ENCODE data around the gene DNAH6.
"Not testable (repeated sequence)": the region's sequence is repeated elsewhere in the genome, so short reads cannot be mapped to it uniquely, and the experiment has no call there.

DNAH6 gene

DNA sequence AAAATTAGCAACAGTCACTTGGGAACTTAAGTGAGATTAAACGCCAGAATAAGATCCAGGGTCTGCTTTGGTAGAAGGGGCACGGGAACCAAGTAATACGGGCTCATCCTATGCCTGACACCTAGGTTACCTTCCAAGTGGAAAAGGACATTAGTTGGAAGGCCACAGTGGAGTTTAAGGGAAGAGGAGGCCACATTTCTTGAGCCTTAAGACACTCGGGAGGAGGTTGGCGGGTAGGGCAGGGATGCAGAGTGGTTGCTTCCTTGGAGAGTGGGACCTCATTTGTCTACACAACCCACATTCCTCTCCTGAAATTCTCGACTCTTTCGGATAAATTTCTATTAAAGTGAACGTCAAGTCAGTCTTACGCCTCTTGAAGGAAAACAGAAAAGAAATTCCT, 510 bp upstream of the DNAH6 start:
- no peak for DNase-seq (ENCODE audit: low spot score)

DNA sequence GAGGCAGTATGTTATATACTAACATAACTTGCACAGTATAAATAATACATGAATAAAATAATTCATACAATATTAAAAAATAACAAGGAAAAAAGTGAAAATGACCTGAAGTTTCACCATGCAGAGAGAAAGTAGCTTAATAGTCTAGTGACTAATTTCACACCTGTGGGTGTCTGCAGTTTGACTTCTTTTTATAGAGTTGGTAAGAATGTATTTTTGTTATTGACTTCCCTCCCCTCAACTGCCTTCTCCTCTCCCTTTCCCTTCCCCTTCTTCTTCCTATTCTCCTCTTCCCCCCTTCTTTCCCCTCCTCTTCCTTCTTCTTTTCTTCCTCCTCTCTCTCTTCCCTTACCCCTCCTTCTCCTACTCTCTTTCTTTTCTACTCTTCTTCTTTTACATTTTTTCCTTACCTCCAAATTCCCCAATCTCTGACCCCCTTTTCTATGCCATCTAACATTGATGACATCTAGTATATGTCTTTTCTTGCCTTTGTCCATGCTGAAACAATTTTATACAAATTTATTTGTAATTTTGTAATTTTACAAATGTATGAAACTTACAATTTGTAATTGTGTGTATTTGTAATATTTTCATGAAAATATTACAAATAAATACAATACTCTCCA, 3.1 kb downstream of the DNAH6 start:
- no peak for DNase-seq (ENCODE audit: low spot score)

DNA sequence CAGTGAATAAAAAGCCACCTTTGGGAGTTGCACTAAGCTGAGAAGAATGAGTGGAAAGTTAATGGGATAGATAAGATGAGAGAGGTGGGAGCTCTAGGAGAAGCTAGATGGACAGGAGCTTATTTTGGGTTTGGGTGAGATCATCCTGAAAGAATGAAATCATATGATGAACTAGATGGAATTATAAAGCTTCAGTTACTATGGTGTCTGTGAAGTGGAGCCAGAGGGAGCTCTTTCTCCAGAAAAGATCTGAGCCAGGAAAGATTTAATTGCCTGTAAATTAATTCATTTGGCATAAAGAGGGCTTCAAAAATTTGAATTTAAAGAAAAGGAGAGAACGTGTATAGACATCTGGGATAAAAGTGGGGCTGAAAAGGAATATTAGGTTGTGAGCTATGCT, 10.3 kb downstream of the DNAH6 start:
- DNase-seq (ENCODE audit: low spot score): no peak

DNA sequence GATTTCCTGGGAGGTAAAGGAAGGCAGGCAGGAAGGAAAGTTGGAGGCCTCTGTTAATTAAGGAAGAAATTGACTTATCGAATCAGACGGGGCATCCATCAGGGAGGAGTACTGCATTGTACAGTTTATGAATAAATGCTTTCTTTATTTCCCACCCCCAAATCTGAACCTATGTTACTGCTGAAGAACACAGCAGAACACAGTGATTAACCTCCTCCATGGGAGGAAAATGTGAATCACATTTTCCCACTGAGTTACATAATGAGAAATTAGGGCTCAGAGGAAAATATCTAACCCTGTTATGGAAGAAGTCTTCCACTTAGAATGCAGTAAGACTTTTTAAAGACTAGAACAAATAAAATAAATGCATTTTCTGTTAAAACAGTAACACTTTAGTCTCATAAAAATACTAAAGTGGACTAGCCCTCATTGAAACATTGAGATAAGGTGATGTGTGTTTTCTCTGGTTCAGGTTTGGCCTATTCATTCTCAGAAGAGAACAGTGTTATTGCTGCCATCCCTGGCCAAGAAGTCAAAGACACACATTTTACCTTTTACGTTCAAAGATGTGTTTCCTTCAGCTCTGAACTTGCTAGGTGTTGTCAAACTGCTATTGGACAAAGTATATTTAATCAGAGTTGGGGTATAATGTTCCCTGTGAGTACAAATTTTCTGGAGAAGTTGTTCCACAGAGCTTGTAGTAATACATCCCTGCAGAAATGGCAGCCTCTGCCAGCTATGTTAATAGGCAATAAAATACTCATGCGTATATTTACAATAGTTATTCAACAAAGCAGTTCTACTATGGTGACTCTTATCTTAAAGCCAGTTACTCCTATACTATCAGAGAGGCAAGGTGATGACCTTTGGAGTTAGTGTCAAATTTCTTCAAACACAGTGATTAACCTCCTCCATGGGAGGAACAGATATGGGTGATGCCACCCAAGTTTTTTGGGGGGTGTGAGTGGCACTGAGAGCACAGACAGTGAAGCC, 11.1 kb downstream of the DNAH6 start:
- DNase-seq (ENCODE audit: low spot score): no peak

DNA sequence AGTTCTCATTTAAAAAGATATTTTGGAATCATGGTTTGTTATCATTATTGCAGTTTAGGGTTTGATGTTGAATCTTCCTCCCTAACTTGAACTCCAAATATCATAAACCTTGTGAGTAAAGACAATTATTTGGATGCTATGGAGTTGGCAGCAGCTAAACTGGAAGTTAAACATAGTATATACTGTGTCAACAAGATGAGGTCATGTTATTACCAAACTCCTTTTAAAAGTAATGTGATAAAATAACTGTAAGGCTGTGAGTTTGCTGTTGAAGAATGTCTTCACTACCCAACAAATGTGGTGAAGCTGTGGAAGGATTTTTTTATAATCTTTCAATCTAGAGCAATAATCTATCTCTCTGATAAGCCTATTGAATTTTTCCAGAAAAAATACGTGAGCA, 16.0 kb downstream of the DNAH6 start:
- no peak for DNase-seq (ENCODE audit: low spot score)

DNA sequence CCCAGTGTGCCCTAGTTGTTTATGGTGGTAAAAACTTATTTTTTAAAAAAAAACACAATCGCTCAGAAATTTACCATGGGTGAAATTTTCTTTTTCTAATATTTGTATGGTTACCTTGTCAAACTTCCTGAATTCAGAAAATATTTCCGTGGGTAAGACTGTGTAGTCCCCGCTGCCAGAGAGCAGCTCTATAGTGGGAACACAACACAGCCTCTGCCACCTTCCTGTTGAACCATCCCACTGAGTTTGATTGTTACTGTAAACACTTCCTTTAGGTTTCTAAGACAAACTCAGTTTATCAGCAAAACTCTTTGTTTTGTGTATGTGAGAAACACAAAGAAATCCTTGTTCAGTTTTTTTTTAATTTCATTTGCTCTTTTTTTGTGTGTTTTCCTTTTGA, 17.9 kb downstream of the DNAH6 start:
- DNase-seq (ENCODE audit: low spot score): no peak

DNA sequence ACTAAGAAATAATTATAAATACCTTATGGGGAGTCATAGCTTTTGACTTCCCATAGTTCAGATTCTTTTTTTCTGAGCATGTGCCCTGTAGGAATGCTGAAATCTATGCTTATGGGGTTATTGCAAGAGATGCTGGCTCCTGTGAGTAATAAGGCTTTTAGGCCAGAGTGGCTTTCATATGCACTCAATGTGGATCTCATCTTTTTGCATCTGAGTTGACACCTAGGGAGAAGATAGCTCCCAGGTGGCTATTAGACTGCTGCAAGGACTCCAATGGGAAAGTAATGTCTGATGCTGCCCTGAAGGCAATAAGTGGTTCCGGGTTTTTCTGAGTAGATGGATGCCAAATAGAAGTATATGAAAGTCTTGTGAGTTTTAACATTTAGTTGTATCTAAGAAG, 21.0 kb downstream of the DNAH6 start:
- no peak for DNase-seq (ENCODE audit: low spot score)

DNA sequence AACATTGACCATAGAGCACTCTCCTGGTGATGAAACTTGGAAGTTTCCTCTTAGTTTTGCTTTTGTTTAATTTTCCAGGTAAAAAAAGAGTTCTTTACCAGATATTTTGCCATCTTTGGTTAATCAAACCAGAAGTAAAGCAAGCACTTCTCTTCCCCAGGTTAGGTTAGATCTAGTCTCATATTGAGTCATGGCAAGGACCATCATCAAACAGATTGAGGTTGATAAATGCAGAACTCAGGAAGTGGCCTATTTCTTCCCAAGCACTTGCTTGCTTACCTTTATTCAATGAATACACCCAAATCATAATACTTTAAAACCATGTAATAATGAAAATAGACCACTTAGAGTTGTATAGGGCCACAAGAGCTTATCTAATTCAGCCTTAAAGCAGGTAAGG, 23.4 kb downstream of the DNAH6 start:
- DNase-seq (ENCODE audit: low spot score): peak; percentile 33

DNA sequence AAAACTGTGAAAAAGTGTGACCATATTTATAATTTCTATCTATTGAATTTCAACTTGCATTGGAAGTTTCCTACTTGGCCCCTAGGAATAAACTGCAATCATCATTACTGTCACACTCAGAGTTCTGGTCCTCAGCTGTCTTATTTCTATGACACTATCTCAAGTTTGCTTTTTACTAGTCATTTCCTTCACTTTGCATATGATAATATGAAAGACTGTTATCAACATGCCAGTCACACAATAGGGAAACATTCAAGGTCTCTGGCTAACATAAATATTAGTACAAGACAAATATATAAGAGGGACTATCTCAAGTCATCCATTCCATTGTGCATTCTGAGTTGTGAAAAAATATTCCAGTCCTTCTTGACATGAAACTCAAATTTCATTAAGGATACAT, 28.7 kb downstream of the DNAH6 start:
- no peak for DNase-seq (ENCODE audit: low spot score)

DNA sequence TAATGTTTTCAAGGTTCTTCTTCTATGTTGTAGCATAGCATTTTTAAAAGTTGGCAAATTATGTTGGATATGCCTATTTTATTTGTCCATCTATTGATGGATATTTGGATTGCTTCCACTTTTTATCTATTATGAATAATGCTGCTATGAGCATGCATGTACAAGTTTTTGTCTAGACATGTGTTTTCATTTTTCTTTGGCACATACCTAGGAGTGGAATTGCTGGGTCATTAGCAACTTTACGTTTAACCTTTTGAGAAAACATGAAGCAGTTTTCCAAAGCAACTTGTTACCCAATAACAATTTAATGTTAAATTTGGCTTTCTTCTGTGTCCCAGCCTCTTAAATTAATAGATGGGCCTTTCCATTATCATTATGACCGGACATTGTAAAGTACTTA, 30.3 kb downstream of the DNAH6 start:
- no peak for DNase-seq (ENCODE audit: low spot score)

DNA sequence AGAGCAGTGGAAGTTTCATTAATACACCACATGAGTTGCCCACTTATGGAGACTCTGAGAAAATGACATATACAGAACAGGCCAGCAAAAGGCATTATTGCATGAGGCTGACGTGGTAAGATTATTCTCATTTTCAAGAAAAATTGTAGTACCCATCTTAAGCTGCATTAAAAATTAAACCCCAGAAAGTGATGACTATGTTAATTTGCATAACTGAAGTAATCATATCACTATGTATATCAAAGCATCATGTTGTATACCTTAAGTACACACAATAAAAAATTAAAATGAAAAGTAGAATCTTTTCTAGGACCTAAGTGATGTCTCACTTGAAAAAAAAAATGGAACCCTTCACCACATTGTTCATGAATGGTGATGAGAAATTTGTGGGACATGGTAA, 32.0 kb downstream of the DNAH6 start:
- DNase-seq (ENCODE audit: low spot score): no peak

DNA sequence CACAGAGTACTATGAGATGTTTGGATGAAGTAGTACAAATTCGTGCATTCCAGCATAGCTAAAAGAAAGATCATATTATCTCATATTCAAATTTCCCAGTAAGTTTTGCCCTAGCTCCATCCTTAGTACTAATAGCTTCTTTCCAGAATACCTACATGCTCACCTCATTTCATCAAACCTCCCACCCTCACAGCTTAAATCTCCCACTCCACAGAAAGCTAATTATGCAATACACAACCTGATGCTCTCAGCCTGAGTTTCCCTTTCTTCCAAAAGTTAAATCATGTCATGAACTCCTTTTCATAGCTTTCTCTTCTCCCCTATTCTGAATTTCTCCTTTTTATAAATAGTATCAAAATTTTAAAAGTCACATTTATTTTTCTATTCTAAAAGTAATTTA, 34.6 kb downstream of the DNAH6 start:
- no peak for DNase-seq (ENCODE audit: low spot score)

DNA sequence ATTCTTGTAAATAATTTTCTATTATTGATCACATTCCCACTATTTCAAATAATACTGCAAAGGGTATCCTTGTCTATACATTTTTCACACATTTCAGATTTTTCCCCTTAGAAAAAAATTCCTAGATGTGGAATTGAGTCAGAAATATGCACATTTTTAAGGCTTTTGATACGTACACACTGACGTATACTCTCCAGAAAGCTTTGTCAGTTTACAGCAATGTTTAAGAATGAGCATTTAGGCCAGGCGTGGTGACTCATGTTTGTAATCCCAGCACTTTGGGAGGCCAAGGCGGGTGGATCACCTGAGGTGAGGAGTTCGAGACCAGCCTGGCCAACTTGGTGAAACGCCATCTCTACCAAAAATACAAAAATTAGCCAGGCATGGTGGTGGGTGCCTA, 35.2 kb downstream of the DNAH6 start:
- not testable (repeated sequence) for DNase-seq (ENCODE audit: low spot score)

DNA sequence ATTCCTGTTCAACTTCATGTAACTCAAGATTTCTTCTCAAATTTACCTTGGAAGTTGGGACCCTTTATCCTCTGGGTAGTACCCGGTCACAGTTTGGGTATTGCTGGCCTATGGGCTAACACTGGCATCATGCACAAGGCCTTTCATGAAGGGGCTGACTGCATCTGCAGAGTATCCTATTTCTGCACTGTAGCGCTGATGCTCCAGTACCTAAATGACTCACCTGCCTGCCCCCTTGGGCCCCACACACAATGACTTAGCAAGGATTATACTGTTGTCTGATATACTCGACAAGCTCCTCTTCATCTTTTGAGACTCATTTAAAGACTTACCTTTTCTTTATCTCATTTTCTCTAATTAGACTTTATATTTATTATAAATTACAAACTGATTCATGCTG, 39.9 kb downstream of the DNAH6 start:
- no peak for DNase-seq (ENCODE audit: low spot score)

DNA sequence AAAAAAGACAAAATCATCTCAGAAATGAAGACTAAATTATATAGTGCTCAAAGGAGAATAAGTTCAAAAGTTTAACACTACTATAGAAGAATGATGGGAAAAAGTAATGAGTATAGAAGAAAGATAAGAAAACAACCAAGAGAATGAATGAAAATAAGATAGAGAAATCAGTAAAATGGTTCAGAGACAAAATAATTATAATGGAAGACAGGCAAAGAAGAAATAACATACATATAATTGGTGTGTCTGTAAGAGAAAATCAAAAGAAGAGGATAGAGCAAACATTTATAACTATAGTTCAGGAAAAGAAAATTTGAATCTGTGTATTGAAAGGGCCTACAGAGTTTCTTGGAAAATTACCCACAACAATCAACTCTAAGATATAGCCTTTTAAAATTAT, 43.5 kb downstream of the DNAH6 start:
- DNase-seq (ENCODE audit: low spot score): no peak

DNA sequence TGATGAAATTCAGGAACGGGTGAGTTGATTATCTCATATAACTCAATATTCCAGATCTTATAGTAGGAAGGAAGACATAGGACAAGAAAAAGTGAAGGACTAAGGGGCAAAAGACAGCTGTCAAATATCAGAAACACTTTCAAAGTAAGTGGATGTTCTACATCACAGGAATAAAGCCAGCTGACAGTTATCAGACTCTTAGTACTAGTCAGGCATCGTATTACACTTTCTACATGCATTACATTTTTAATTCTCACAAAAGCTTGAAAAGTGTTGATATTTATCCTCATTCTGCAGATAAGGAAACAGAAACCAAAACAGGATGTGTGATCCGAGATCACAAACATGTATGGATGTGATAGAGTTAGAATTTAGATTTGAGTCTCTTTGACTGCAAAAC, 63.4 kb downstream of the DNAH6 start:
- no peak for DNase-seq (ENCODE audit: low spot score)

DNA sequence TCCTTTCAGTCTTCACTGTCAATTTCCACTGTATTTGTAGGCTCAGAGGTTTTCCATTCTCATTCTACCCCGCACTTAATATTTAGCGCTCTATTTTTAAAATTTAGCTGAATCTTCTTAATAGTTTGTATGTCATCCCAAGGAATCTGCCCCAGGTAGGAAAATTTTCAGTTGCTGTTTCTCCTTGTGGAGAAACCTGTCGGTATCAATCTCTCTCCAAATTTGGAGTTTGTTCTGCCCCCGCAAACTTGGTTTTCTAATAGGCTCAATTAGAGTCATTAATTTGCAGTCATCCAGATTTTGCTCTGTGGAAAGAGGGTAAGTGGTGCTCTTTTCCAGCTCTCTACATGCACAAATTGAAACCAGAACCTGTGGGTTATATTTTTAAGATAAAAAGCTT, 87.6 kb downstream of the DNAH6 start:
- DNase-seq (ENCODE audit: low spot score): no peak

DNA sequence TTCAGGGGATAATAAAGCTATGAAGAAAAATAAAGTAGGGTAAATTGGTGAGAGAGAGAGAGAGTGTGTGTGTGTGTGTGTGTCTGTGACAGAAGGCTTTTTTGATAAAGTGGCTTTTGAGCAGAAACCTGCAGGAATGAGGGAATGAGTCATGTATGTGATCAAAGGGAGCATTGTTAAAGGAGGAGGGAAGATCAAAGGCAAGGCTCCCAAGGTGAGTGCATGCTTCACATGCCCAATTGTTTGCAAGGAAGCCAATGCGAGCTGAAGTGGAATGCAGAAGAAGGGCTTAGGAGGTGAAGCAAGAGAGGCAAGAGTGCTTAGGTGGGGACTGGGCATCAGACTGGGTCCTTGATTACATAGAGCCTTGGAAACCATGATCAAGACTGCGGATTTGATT, 96.8 kb downstream of the DNAH6 start:
- no peak for DNase-seq (ENCODE audit: low spot score)

DNA sequence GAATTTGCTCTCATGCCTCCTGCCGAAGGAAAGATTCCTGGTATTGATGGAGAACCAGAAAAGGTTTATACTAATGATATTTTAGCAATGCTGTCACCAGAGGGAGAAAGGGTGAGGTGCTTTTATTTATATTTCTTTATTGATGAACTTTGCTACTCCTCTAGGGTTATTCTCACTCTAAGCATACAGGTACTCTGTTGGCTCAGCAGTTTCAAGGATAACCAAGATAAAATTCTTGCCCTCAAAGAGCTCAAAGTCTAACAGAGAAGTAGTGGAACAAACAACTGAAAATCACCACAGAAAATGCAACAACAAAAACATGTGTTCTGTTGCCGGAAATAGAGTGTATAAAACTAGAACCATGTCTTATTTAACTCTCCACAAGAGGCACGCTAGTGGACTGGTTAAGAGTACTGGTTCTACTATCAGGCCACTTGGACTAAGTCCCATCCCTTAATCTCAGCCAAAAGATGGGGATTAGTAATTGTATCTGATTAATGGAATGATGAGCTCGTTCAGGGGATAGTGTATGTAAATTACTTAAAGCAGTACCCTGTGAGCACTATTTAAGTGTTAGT, 103.6 kb downstream of the DNAH6 start:
- no peak for DNase-seq (ENCODE audit: low spot score)

DNA sequence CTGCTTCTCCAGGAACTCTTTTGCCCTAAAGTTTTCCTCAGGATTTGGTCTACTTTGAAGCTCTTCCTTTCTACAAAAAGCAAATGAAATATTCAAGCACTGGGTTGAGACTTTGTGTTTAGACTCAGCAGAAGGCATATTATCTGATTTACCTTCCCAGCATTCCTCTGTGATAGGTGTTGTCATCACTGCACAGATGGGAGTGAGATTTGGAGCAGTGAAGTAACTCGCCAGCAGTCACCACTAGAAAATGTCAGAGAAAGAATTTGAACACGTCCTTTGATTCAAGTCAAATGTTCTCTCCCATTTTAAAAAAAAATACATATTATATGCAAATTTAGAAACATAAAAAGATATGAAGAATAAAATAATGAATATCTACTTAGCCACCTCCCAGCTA, 112.2 kb downstream of the DNAH6 start:
- no peak for DNase-seq (ENCODE audit: low spot score)

DNA sequence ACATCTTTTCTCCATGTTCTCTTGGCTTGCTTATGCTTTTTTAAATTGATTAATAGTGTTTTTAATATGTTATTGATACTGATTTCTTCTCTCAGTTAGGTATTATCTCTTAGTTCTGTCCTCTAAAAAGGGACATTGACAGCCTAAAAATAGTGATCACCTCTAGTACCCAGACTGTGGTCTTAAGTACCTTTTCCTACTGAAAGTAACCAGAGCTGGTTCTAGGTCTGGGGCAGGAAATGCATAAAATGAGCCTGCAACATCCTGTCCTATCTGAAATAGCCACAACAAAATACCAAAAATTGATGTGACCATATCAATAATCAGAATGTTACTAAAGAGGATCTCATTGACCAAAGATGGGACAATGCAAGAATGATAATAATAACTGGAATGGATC, 113.3 kb downstream of the DNAH6 start:
- no peak for DNase-seq (ENCODE audit: low spot score)

DNA sequence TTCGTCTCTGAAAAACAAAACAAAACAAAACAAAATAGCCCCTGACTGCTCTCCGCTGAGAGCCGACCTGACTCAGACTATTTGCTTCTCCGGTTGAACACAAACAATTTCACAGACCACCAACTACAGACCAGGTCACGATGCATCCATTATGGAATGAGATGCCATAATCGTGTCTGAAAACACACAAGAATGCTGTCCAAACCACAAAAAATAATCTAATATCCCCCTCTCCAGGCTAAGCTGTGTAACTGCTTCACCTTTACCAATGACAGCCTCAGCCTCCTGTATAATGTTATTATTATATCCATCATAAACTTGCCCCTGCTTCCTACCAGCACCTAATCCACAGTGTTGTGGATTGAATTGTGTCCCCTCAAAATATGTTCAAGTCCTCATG, 114.7 kb downstream of the DNAH6 start:
- peak; percentile 47 for DNase-seq (ENCODE audit: low spot score)

DNA sequence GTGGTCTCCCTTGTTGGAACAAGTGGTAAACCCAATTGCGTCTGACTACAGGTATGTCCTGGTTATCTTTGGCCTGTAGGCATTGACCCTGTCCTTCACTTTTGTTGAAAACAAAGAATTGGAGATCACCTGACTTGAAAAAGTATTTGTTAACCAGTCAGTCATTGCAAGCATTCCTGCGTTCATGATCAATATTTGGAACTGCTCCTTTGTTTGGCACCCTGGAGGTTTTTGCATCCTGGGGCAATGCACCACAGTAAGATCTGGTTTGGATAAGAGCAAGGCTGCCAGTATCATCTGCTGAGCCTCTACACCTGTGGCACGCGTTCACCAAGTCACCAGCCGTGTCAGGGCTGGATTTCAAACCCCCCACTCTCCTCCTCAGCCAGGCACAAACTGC, 115.7 kb downstream of the DNAH6 start:
- no peak for DNase-seq (ENCODE audit: low spot score)
